Measurements from ENCODE around the gene MAGEA9B.
"Not testable (repeated sequence)": the region's sequence is repeated elsewhere in the genome, so short reads cannot be mapped to it uniquely, and the experiment has no call there.

The MAGEA9B gene

DNA sequence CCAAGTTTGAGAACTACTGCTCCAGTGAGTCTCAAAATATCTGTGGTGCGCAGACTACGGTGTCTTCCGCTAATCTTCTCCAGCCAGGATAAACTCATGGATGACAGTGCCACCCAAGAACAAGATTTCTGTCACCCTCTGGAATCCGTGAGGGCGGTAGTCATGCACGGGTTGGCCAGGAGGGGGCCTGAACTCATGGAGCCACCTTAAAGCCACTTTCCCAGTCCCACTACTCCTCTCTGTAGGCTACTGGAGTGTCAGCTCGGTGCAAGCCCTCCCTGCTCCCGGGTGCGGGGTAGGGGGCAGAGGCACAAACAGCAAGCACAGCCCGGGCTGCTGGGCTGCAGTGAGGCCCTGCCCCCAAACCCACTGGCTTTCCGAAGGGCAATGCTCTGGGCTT, 11.3 kb upstream of the MAGEA9B start:
- H3K9me3 Mint-ChIP-seq (ENCODE audit: low read depth); H3K36me3 Mint-ChIP-seq; H3K4me3 Mint-ChIP-seq; H3K27ac Mint-ChIP-seq; H3K4me1 Mint-ChIP-seq (ENCODE audit: low read depth); H3K27me3 Mint-ChIP-seq: not testable (repeated sequence)

DNA sequence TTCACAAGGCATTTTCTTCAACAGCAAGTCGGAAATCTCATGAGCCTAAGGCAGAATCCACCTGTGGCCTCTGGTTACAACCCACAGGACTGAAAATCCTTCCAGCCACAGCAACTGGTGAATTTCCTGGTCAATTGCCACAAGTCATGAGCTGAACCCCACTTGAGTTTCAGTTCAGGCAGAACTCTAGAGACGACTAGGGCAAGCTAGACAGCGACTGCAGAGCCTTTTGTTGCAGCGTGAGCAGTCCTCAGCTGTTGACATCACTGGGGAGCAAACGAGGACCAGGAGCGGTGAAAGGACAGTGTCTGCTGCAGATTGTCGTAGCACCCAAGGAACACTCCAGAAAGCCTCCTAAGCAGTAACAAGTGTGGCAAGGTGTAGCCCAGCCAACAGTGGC, 8.7 kb upstream of the MAGEA9B start:
- H3K27ac Mint-ChIP-seq; H3K36me3 Mint-ChIP-seq; H3K27me3 Mint-ChIP-seq; H3K4me3 Mint-ChIP-seq; H3K4me1 Mint-ChIP-seq (ENCODE audit: low read depth); H3K9me3 Mint-ChIP-seq (ENCODE audit: low read depth): not testable (repeated sequence)

DNA sequence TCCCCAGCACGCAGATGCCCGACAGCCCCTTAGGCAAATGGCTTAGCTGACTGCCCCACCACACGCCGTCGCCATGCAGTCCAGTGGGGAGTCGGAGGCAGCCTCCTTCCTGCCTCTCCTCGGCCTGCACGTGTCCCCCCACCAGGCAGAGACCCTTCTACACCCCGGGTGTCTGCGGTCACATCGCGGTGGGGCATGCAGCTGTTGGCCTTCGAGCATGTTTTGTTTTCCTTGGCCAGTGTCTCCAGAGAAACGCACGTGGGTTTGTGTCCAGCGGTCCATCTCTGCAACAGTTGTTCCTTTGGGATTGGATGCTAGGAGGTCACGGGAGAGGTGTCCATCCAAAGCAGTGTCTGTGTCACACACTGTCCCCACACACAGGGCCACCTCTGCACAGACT, 8.0 kb upstream of the MAGEA9B start, which contains the start of gene HSFX2:
Gene HSFX2, minus strand, starts transcription at position 101 of the 400 bp plus-strand sequence. CDS start 614 bp downstream, outside the sequence.
- not testable (repeated sequence) for H3K27me3 Mint-ChIP-seq; H3K4me3 Mint-ChIP-seq; H3K27ac Mint-ChIP-seq; H3K4me1 Mint-ChIP-seq (ENCODE audit: low read depth); H3K9me3 Mint-ChIP-seq (ENCODE audit: low read depth); H3K36me3 Mint-ChIP-seq

DNA sequence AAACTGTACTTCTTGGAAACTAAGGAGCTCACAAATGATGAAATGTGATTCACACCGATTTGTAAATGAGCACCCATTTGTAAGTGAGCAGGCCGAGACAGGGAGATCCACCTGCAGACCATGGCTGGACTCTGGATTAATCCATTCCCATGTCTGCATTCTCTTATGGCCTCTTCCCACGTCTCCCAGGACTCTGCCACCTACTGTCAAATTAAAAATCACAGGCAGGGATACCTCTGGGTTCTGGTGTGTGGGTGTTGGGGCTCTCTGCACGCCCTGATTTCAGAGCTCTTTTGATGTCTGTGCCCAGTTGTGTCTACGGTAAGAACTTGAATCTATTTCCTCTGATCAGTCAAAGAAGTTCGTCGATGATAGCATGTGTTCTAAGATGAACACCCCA, 3.7 kb upstream of the MAGEA9B start:
- H3K27ac Mint-ChIP-seq; H3K27me3 Mint-ChIP-seq; H3K4me1 Mint-ChIP-seq (ENCODE audit: low read depth); H3K36me3 Mint-ChIP-seq; H3K9me3 Mint-ChIP-seq (ENCODE audit: low read depth); H3K4me3 Mint-ChIP-seq: not testable (repeated sequence)

DNA sequence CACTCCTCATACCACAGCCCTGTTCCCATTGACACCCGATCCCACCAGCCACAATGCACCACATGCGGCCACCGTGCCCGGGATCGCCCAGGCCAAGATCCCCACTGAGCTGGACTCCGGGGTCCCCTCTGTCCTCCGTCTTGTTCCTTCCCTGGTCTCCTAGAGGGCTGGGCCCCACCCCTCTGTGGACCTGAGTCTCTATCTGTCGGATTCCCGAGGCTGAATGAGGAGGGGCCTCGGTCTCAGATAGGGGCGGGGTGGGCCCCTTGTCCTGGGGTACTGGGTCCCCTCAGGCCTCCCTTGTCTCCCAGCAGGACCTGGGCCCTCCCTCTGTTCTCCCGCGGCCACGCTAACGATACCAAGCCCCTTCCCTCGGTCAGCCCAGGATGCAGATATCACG, 1.6 kb downstream of the MAGEA9B start:
- not testable (repeated sequence) for H3K36me3 Mint-ChIP-seq; H3K9me3 Mint-ChIP-seq (ENCODE audit: low read depth); H3K4me1 Mint-ChIP-seq (ENCODE audit: low read depth); H3K4me3 Mint-ChIP-seq; H3K27ac Mint-ChIP-seq; H3K27me3 Mint-ChIP-seq

DNA sequence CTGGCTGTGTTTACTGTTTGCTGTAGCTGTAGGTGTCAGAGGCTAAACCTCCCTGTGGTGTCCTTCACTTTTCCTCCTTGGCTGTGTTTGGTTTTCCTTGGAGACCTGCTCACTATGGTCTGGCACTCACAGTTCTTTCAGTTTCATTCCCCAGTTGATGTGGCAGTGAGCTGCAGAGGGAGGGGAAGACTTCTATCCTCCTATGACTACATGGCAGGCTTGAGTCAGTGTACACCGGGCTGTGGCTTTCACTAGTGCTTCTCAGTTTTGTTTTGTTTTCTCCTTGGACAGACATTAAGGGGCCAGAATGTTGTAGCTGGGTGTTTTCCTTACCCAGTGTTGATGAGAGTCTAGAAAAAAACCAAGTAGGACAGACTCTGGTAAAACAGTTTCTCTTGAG, 13.8 kb downstream of the MAGEA9B start:
- not testable (repeated sequence) for H3K4me3 Mint-ChIP-seq; H3K36me3 Mint-ChIP-seq; H3K9me3 Mint-ChIP-seq (ENCODE audit: low read depth); H3K27ac Mint-ChIP-seq; H3K4me1 Mint-ChIP-seq (ENCODE audit: low read depth); H3K27me3 Mint-ChIP-seq

DNA sequence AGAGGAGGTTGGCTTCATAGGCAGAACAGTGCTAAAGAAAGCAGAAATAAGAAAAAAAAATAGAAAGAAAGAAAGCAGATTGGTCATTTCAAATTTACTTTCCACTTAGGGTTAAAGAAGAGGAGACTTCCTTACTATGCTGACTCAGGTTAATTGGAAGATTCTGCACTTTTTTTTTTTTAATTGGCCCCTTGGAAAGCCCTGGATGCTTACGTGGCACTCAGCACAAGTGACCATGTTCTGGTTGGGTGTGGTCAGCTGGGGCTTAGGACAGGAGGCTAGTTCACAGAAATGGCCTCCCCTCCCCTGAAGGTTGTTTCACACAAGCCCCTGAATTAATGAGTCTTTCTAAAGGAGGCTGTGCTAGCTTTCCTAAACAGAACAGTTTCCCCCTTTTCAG, 14.5 kb downstream of the MAGEA9B start:
- H3K36me3 Mint-ChIP-seq, result no peaks in the 10 kb centered on the region
- H3K4me1 Mint-ChIP-seq (ENCODE audit: low read depth), result peaks cover 3% of the 10 kb centered on the region
- no peaks in the 10 kb centered on the region for H3K27me3 Mint-ChIP-seq

DNA sequence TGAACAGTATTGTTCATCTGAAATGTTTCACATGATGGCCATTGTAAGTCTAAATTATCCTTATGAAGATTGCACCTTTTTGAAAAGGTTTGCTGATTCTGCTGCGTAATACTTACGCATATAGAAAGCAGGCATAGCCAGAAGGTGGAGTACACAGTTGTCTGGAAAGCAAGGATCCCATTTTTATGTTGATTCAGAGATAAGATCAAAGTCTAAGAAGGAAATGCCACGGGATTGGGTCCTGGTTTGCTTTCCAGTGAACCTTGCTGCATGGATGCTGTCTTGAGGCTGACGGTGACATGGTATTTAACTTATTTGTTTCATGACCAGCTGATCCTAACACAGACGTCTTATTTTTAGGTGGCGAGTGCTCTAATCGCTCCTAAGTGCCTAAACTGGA, 15.5 kb downstream of the MAGEA9B start:
- Mint-ChIP-seq H3K4me1 (ENCODE audit: low read depth) (peaks cover 3% of the 10 kb centered on the region), H3K36me3 (no peaks in the 10 kb centered on the region), H3K27ac (no peak overlapping the region), H3K4me3 (no peak overlapping the region), H3K27me3 (no peaks in the 10 kb centered on the region), H3K9me3 (ENCODE audit: low read depth) (no peaks in the 10 kb centered on the region)

More for the DNA sequence above, 14.5 kb downstream of the MAGEA9B start:
- Mint-ChIP-seq H3K9me3 (ENCODE audit: low read depth) (no peaks in the 10 kb centered on the region), H3K4me3 (no peak overlapping the region), H3K27ac (no peak overlapping the region)

DNA sequence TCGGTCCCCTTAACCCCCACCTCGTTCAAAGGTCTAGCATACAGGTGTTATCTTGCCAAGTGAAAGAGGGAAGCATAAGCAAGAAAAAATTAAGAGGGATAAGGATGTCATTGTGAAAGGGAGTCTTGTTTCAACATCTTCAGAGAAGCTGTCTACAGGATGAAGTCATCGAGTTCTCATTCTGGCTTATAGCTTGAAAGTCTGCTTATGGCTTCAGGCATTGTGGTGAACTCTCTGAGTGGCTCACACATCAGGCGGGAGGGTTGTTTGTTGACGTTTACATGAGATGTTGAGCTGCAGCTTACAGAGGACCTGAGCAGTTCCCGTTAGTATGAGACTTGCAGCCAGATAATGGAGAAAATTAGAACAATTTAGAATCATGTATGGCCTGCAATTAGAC, 16.6 kb downstream of the MAGEA9B start:
- Mint-ChIP-seq H3K9me3 (ENCODE audit: low read depth) (no peaks in the 10 kb centered on the region), H3K27me3 (no peaks in the 10 kb centered on the region), H3K36me3 (no peaks in the 10 kb centered on the region), H3K4me1 (ENCODE audit: low read depth) (peaks cover 3% of the 10 kb centered on the region), H3K27ac (no peak overlapping the region), H3K4me3 (no peak overlapping the region)

DNA sequence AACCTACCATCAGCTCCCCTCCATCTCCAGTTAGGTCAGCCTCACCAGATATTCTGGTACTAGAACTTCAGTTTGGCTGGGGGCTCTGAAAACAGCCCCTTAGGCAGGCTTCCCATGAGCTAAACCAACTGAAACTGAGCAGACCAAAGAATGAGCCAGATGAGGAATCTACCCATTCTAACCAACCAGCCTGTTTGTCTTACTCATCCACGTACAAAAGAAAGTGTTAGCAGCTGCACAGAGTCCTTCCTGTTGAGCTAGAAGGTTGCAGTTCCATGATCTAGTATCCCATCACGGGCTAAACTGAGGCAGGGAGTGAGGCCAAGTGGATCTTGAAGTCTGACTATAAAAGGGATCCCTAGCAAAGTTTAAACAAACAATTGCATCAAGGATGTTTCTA, 17.5 kb downstream of the MAGEA9B start:
- Mint-ChIP-seq H3K4me1 (ENCODE audit: low read depth) (peaks cover 3% of the 10 kb centered on the region), H3K27me3 (no peaks in the 10 kb centered on the region), H3K9me3 (ENCODE audit: low read depth) (no peaks in the 10 kb centered on the region), H3K4me3 (no peak overlapping the region), H3K27ac (no peak overlapping the region), H3K36me3 (no peaks in the 10 kb centered on the region)

DNA sequence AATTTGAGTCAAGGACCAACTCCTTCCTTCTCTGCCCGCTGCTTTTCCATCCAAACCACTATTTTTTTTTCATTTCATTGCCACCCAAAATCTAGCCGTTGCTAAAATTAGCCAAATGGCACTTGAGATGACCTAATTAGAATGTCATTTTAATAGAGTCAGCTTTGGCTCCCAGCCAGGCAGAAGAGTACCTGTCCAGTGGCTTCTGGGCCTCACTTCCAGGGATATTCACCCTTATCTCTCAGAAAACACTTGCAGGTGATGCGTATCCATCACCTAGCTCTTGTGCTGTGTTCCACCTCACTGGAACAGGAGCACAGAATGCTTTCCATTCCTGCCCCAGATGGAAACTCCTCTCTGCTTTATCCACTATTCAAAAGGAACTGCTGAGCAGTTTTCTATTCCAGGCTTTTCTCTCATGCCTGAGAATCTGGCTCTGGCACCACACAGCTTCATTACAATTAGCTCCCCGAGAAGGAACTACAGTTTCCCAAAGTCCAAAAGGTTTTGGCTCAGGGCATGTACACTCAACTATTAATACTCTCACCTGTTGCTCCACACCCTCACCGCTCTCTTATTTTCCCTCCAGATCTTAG, 18.5 kb downstream of the MAGEA9B start:
- Mint-ChIP-seq H3K4me3 (no peak overlapping the region), H3K9me3 (ENCODE audit: low read depth) (no peaks in the 10 kb centered on the region), H3K27me3 (no peaks in the 10 kb centered on the region), H3K36me3 (no peaks in the 10 kb centered on the region), H3K4me1 (ENCODE audit: low read depth) (peaks cover 3% of the 10 kb centered on the region), H3K27ac (no peak overlapping the region)

DNA sequence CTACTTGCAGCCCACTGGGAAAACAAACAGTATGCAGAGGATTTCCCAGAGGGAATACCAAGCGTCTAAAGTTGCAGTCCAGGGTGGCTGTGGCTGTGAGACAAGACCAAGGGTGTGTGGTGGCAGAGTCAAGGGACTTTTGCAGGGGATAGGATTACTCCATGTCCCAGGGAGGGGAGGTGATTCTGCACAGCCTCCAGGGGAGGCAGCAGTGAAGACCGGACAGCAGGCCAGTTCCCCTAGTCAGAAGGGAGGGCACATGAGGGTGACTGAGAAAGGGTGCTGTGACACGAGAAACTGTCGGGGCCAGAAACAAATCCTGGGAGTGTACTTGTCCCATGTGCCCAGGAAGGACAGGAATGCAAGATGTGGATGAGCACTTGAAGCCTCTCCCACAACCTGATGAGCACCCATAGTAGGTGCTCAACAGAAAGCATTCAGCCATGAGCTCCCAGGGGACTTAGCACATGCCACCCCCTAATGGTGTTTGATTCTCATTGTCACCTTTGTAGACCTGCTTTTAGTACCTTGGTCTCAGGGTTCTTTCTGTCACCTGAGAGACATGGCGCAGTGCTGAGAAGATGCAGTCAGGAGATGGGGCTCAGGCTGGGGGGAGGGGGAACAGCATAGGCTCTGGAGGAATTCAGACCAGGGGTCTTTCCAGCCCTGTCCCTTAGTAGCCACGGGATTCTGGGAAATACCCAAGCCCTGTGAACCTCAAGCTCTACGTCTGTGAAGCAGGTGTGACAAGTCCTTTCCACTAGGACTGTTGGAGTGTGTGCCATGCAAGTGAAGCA, 19.4 kb downstream of the MAGEA9B start:
- Mint-ChIP-seq H3K9me3 (ENCODE audit: low read depth) (no peaks in the 10 kb centered on the region), H3K27me3 (no peaks in the 10 kb centered on the region), H3K4me1 (ENCODE audit: low read depth) (no peaks in the 10 kb centered on the region), H3K36me3 (no peaks in the 10 kb centered on the region), H3K4me3 (no peak overlapping the region), H3K27ac (no peak overlapping the region)

DNA sequence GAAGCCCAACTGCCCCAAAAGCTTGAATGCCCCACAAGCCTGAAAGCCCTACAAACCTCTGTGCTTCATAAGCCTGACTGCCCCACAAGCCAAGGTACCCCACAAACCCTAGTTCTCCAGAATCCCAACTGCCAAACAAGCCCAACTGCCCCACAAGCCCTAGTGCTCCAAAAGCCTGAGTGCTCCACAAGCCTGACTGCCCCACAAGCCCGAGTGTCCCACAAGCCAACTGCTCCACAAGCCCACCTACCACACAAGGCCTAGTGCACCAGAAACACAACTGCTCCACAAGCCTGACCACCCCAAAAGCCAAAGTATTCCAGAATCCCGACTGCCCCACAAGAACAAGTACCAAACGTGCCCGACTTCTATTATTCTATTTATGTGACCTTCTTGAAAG, 23.9 kb downstream of the MAGEA9B start:
- H3K36me3 Mint-ChIP-seq, result no peaks in the 10 kb centered on the region

DNA sequence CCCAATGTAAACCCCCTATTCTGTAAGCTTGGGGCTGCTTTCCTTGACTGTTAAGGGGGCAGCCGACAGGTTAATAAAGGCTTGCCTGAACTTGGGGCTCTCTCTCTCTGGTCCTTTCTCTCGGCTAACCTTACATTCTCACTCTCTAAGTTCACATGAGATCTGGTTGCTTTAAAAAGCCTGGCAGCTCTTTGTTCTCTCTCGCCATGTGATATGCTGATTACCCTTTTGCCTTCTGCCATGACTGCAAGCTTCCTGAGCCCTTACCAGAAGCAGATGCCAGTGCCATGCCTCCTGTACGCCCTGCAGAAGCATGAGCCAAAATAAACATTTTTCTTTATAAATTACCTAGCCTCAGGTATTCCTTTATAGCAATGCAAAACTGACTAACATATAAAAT, 32.0 kb downstream of the MAGEA9B start:
- not testable (repeated sequence) for H3K36me3 Mint-ChIP-seq; H3K9me3 Mint-ChIP-seq (ENCODE audit: low read depth); H3K4me1 Mint-ChIP-seq (ENCODE audit: low read depth); H3K27ac Mint-ChIP-seq; H3K27me3 Mint-ChIP-seq; H3K4me3 Mint-ChIP-seq

More for the DNA sequence above, 23.9 kb downstream of the MAGEA9B start:
- no peaks in the 10 kb centered on the region for H3K4me1 Mint-ChIP-seq (ENCODE audit: low read depth)
- no peak overlapping the region for H3K4me3 Mint-ChIP-seq
- H3K27ac Mint-ChIP-seq, result no peak overlapping the region
- no peaks in the 10 kb centered on the region for H3K27me3 Mint-ChIP-seq
- no peaks in the 10 kb centered on the region for H3K9me3 Mint-ChIP-seq (ENCODE audit: low read depth)

DNA sequence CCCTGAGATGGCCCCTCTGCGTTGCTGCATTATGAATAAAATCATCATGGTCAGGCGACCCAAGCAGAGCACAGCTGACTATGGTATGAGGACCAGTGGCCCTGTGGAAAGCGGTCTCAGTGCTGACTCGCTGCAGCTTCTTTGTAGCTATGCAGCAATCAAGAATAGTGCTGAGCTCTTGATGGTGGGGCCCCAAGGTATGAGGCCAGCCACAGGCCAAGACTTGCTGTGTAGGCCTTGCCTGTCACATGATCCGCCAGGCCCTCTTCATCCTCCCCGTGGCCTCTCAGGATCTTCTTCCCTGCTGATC, 35.4 kb downstream of the MAGEA9B start:
- H3K9me3 Mint-ChIP-seq (ENCODE audit: low read depth); H3K36me3 Mint-ChIP-seq; H3K4me3 Mint-ChIP-seq; H3K27ac Mint-ChIP-seq; H3K27me3 Mint-ChIP-seq; H3K4me1 Mint-ChIP-seq (ENCODE audit: low read depth): not testable (repeated sequence)

DNA sequence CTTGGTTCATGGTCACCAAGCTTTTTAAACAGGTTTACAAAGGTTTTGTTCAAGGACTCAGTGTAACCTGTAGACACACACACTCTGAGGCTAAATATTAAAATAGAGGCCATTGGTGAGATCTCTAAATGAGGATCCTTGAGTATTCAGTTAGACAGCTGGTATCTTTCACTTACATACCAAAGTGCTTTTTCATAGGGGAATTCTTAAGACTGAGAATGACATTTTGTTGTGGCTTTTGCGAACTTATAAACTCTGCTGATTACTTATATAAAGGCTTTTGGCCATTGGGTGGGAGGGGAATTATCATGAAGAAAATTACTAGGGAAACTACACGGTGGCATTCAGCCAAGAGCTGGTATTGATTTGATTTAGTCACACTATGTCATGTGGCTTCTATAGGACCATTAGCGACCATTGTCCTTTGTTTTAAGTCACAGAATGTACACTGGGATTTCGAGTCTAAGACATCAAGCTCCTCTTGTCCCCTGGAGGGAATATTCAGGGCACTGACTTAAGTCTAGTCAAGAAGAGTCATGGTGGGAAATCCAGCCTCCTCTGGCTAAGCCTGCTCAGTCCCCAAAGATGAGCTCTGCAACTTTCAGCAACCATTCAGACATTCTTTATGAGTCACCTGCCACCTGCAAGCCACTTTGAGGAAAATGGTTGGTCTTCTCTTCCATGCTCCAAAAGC, 35.9 kb downstream of the MAGEA9B start:
- not testable (repeated sequence) for H3K27me3 Mint-ChIP-seq; H3K4me3 Mint-ChIP-seq; H3K4me1 Mint-ChIP-seq (ENCODE audit: low read depth); H3K27ac Mint-ChIP-seq; H3K9me3 Mint-ChIP-seq (ENCODE audit: low read depth); H3K36me3 Mint-ChIP-seq
